RWPE2 (cell line): ENCODE data around the gene WNK1.
A peak's percentile ranks its signal among the peaks of the same experiment; 100 is the strongest.

ENCODE experiments used
- ATAC-seq: fragments of 200-7000 bp; cut with Tn5 transposase; 3 replicates; pipeline ENCODE4 v1.9.1; 2021; ENCODE audit warnings: low read depth
- DNase-seq: peaks from one replicate; pipeline ENCODE4 v3.0.0-alpha.2; 2020; ENCODE audit warnings: low spot score
- H3K27ac ChIP-seq: fragments of 450-650 bp; 2 replicates; pipeline ENCODE4 v1.5.1; 2017; ENCODE audit warnings: mild to moderate bottlenecking; ENCODE audit not compliant: poor library complexity, severe bottlenecking
- H3K27me3 ChIP-seq: fragments of 250-450 bp; sonication (Bioruptor Pico); 2 replicates; pipeline ENCODE4 v1.5.1; 2021; ENCODE audit warnings: mild to moderate bottlenecking, moderate library complexity; ENCODE audit not compliant: insufficient read depth, poor library complexity, severe bottlenecking
- H3K36me3 ChIP-seq: fragments of 250-450 bp; sonication (Bioruptor Pico); 2 replicates; pipeline ENCODE4 v1.5.1; 2020; ENCODE audit warnings: low read depth, mild to moderate bottlenecking, moderate library complexity
- H3K4me1 ChIP-seq: fragments of 250-450 bp; sonication (Bioruptor Pico); 2 replicates; pipeline ENCODE4 v1.5.1; 2021; ENCODE audit warnings: mild to moderate bottlenecking, moderate library complexity; ENCODE audit not compliant: insufficient read depth, poor library complexity, severe bottlenecking
- H3K4me3 ChIP-seq: fragments of 250-450 bp; sonication (Bioruptor Pico); 2 replicates; pipeline ENCODE4 v1.5.1; 2021; ENCODE audit warnings: mild to moderate bottlenecking, moderate library complexity; ENCODE audit not compliant: severe bottlenecking
- H3K9me3 ChIP-seq: fragments of 250-450 bp; sonication (Bioruptor Pico); 2 replicates; pipeline ENCODE4 v1.5.1; 2021; ENCODE audit warnings: mild to moderate bottlenecking, moderate library complexity; ENCODE audit not compliant: severe bottlenecking
- TF ChIP-seq, protein P1 (sequence below): fragments of 450-650 bp; IDR thresholded peaks from one replicate; pipeline ENCODE4 v1.5.1; 2017; ENCODE audit warnings: mild to moderate bottlenecking, moderate library complexity; ENCODE audit not compliant: poor library complexity, severe bottlenecking

The WNK1 gene

DNA sequence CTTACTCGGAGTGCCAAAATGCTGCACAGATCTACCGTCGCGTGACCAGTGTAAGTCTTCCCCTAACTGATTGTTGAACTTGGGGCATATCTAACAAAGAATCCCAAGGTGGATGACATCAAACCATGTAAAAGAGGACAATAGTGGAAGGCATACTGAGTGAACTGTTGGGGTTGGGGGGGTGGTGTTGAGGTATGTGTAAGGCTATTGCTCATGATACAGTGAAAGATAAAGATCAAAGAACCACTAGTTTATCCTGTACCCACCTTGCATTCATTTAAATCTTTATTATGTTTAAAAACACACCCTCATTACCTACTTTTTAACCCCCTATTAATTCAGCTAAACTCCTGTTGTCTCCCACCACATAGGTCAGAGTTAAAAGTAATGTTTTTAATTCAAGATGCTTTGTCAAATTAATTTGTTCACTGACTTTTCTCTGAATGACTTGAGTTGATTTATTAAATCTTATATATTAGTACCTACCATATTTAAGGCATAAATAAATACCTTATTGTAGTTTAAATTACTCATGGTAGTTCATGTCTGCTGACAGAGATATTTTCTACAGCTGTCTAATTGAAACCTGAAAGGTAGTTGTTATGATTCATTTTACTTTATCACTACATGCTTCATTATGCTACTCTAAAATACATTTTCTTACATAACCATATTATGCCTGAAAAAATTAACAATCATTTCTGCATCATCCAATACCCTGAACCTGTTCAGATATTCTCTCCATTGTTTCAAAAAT is 77.9 kb downstream of the WNK1 start:
- peaks cover 77% of the 10 kb centered on the region for H3K36me3 ChIP-seq
- no peak overlapping the region for H3K4me3 ChIP-seq
- DNase-seq (no peak), ATAC-seq (no peak)
- no peaks in the 10 kb centered on the region for H3K27me3 ChIP-seq
- H3K4me1 ChIP-seq = no peaks in the 10 kb centered on the region
- H3K27ac ChIP-seq = no peak overlapping the region
- TF ChIP-seq, protein P1, sequence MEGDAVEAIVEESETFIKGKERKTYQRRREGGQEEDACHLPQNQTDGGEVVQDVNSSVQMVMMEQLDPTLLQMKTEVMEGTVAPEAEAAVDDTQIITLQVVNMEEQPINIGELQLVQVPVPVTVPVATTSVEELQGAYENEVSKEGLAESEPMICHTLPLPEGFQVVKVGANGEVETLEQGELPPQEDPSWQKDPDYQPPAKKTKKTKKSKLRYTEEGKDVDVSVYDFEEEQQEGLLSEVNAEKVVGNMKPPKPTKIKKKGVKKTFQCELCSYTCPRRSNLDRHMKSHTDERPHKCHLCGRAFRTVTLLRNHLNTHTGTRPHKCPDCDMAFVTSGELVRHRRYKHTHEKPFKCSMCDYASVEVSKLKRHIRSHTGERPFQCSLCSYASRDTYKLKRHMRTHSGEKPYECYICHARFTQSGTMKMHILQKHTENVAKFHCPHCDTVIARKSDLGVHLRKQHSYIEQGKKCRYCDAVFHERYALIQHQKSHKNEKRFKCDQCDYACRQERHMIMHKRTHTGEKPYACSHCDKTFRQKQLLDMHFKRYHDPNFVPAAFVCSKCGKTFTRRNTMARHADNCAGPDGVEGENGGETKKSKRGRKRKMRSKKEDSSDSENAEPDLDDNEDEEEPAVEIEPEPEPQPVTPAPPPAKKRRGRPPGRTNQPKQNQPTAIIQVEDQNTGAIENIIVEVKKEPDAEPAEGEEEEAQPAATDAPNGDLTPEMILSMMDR = no peak
- no peaks in the 10 kb centered on the region for H3K9me3 ChIP-seq

DNA sequence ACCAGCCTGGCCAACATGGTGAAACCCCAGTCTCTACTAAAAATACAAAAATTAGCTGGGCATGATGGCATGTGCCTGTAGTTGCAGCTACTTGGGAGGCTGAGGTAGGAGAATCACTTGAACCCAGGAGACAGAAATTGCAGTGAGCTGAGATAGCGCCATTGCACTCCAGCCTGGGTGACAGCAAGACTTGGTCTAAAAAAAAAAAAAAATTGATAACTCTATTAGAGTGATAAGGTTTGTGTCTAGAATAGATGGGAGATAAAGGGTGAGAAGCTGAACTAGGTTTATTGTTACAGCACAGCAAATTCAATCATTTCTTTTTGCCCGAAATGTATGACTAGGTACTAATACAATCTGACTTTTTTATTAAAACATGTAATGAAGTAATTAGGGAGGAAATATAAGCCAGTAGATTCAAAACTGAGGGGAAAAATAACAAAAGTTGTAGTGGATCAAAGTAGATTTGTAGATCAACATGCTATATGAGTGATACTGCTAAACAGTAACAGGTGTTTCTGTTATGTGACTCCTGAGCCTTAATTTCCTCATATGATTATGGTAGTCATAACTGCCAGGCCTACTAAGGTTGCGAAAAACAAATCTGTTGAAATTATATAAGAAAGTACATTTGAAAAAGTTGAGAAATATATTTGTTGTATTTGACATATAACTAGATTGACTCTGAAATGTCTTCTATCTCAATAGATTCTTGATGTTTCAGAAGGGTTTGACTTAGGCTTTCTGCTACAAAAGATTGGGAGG is 83.6 kb downstream of the WNK1 start:
- H3K4me1 ChIP-seq = no peaks in the 10 kb centered on the region
- ATAC-seq (no peak), DNase-seq (no peak)
- H3K27ac ChIP-seq = no peak overlapping the region
- H3K27me3 ChIP-seq = no peaks in the 10 kb centered on the region
- peaks cover 37% of the 10 kb centered on the region for H3K36me3 ChIP-seq
- TF ChIP-seq, protein P1 = no peak
- no peak overlapping the region for H3K4me3 ChIP-seq
- H3K9me3 ChIP-seq = no peaks in the 10 kb centered on the region

DNA sequence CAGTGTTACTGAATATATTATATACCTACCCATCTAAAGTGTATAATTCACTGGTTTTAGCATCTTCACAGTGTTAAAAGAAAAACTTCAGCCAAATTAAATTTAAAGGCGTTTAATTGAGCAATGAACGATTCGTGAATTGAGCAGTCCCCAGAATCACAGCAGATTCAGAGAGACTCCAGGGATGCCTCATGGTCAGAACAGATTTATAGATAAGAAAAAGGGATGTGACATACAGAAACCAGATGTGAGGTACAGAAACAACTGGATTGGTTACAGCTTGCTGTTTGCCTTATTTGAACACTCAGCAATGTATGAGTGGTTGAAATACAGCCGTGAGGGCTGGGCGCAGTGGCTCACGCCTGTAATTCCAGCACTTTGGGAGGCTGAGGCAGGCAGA is 84.6 kb downstream of the WNK1 start:
- H3K36me3 ChIP-seq = peaks cover 33% of the 10 kb centered on the region
- DNase-seq (no peak), ATAC-seq (no peak)
- no peaks in the 10 kb centered on the region for H3K4me1 ChIP-seq
- TF ChIP-seq, protein P1 = no peak
- H3K9me3 ChIP-seq = no peaks in the 10 kb centered on the region
- no peak overlapping the region for H3K27ac ChIP-seq
- H3K4me3 ChIP-seq = no peak overlapping the region
- H3K27me3 ChIP-seq = no peaks in the 10 kb centered on the region

DNA sequence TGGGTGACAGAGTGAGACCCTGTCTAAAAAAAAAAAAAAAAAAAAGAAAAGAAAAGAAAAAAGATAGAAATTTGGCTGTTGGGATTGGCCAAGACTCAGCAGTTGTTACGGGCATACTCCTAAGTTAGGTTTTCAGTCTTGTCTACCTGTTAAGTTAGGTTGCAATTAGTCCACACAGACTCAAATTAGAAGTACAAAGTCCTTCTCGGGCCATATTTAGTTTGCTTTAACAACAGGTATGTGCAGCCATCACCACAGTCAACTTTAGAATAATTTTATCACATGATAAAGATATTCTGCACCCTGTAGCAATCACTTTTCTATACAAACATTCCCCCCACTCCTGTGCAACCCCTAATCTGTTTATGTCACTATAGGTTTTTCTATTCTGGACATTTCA is 85.2 kb downstream of the WNK1 start:
- ATAC-seq (no peak), DNase-seq (no peak)
- Histone ChIP-seq H3K36me3 (peaks cover 36% of the 10 kb centered on the region), H3K4me1 (no peaks in the 10 kb centered on the region), H3K27ac (no peak overlapping the region), H3K9me3 (no peaks in the 10 kb centered on the region), H3K4me3 (no peak overlapping the region), H3K27me3 (no peaks in the 10 kb centered on the region)
- TF ChIP-seq, protein P1 = no peak

DNA sequence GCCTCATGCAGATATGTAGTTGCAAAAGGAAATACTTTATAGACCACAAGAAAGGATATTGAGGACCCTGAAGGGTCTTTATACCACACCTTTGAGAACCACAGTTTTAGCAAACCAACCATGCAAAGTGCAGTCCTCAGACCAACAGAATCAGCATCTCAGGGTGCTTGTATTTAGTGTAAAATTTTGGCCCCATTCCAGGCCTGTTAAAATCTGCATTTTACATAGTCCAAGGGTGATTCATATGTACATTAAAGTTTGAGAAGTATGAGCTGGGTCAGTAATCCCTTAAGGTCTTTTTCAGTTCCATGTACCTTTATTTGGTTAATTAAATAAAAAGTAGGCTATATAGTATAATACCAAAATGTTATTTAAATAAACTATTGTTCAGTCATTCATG is 91.2 kb downstream of the WNK1 start:
- Histone ChIP-seq H3K9me3 (no peaks in the 10 kb centered on the region), H3K27me3 (no peaks in the 10 kb centered on the region), H3K36me3 (peaks cover 32% of the 10 kb centered on the region), H3K4me1 (peaks cover 25% of the 10 kb centered on the region), H3K27ac (no peak overlapping the region), H3K4me3 (no peak overlapping the region)
- DNase-seq (no peak), ATAC-seq (peak; percentile 85)
- TF ChIP-seq, protein P1 = no peak
